GM23338 (cell line): ENCODE measurements around the gene HECTD3. TPM values are rescaled to one million over a fixed set of nuclear protein-coding genes. Genes with fewer than 3 reads are reported as not detected.

ENCODE experiments used
- ATAC-seq: fragments of 200-7000 bp; cut with Tn5 transposase; 3 replicates; pipeline ENCODE4 v1.9.1; 2020
- DNase-seq: peaks from one replicate; pipeline ENCODE4 v3.0.0-alpha.2; 2015; ENCODE audit warnings: low spot score
- H2AFZ ChIP-seq: fragments of 200-600 bp; sonication (generic); 2 replicates; pipeline ENCODE4 v1.8.0; 2016; ENCODE audit warnings: antibody characterized with exemption, mild to moderate bottlenecking, moderate library complexity
- H3F3A ChIP-seq: fragments of 200-600 bp; sonication (generic); replicated peaks from 2 replicates; pipeline ENCODE4 v1.8.0; 2017; ENCODE audit warnings: antibody characterized with exemption, mixed run types, low read depth
- H3K27ac ChIP-seq: fragments of 200-600 bp; sonication (generic); 2 replicates; pipeline ENCODE4 v1.6.1; 2016; ENCODE audit warnings: low read depth
- H3K27me3 ChIP-seq: fragments of 200-600 bp; sonication (generic); 2 replicates; pipeline ENCODE4 v1.8.0; 2016; ENCODE audit warnings: mild to moderate bottlenecking, mixed run types, moderate library complexity; ENCODE audit not compliant: insufficient read depth
- H3K36me3 ChIP-seq: fragments of 200-600 bp; sonication (generic); 2 replicates; pipeline ENCODE4 v1.8.0; 2016; ENCODE audit warnings: mild to moderate bottlenecking; ENCODE audit not compliant: insufficient read depth
- H3K4me1 ChIP-seq: fragments of 200-600 bp; sonication (generic); 2 replicates; pipeline ENCODE4 v1.8.0; 2016; ENCODE audit warnings: mild to moderate bottlenecking, moderate library complexity; ENCODE audit not compliant: insufficient read depth
- H3K4me2 ChIP-seq: fragments of 200-600 bp; sonication (generic); 2 replicates; pipeline ENCODE4 v1.7.1; 2017; ENCODE audit warnings: mixed run types
- H3K4me3 ChIP-seq: fragments of 200-600 bp; sonication (generic); 2 replicates; pipeline ENCODE4 v1.6.1; 2016; ENCODE audit warnings: mixed run types
- H3K79me2 ChIP-seq: fragments of 200-600 bp; sonication (generic); replicated peaks from 2 replicates; pipeline ENCODE4 v1.8.0; 2017; ENCODE audit warnings: mild to moderate bottlenecking; ENCODE audit not compliant: insufficient read depth
- H3K9me2 ChIP-seq: fragments of 200-600 bp; sonication (generic); 2 replicates; pipeline ENCODE4 v1.8.0; 2017; ENCODE audit not compliant: insufficient read depth
- H4K20me1 ChIP-seq: fragments of 200-600 bp; sonication (generic); replicated peaks from 2 replicates; pipeline ENCODE4 v1.8.0; 2017; ENCODE audit warnings: mild to moderate bottlenecking; ENCODE audit not compliant: insufficient read depth
- H3K27ac Mint-ChIP-seq: 2 replicates; pipeline ENCODE4 v1.8.0; 2020; ENCODE audit warnings: inconsistent platforms, mild to moderate bottlenecking, moderate library complexity, mixed read lengths
- H3K27me3 Mint-ChIP-seq: 3 replicates; pipeline ENCODE4 v1.8.0; 2022; ENCODE audit warnings: low read depth, mild to moderate bottlenecking, moderate library complexity, mixed read lengths, inconsistent platforms; ENCODE audit not compliant: insufficient read depth, poor library complexity
- H3K36me3 Mint-ChIP-seq: 3 replicates; pipeline ENCODE4 v1.8.0; 2021; ENCODE audit warnings: low read depth, mild to moderate bottlenecking, inconsistent platforms, moderate library complexity, mixed read lengths
- H3K4me1 Mint-ChIP-seq: 3 replicates; pipeline ENCODE4 v1.8.0; 2020; ENCODE audit warnings: mild to moderate bottlenecking, inconsistent platforms, mixed read lengths
- H3K4me3 Mint-ChIP-seq: 3 replicates; pipeline ENCODE4 v1.8.0; 2021; ENCODE audit warnings: moderate library complexity, mild to moderate bottlenecking, inconsistent platforms, mixed read lengths
- H3K9me3 Mint-ChIP-seq: 3 replicates; pipeline ENCODE4 v1.8.0; 2020; ENCODE audit warnings: moderate library complexity, mild to moderate bottlenecking, inconsistent platforms, mixed read lengths
- CTCF ChIP-seq, 2 experiments: fragments of 200-600 bp in 1 of 2; sonication (generic) in 1 of 2; conservative IDR thresholded peaks; 2 replicates each; pipeline versions ENCODE4 v1.5.1 to v1.6.1; 2016 to 2017; ENCODE audit warnings: antibody characterized with exemption in 2 of 2, low read depth in 2 of 2, mild to moderate bottlenecking in 2 of 2, moderate library complexity in 1 of 2
- EZH2phosphoT487 ChIP-seq: fragments of 200-600 bp; sonication (generic); IDR thresholded peaks from one replicate; pipeline ENCODE4 v1.8.1; 2018; ENCODE audit warnings: antibody characterized with exemption; ENCODE audit not compliant: unreplicated experiment
- JUNB ChIP-seq: IDR thresholded peaks from one replicate; pipeline ENCODE4 v1.6.1; 2016; ENCODE audit warnings: antibody characterized with exemption; ENCODE audit not compliant: unreplicated experiment
- NANOG ChIP-seq: IDR thresholded peaks from 2 replicates; pipeline ENCODE4 v1.6.1; 2016; ENCODE audit warnings: antibody characterized with exemption, borderline replicate concordance
- POLR2AphosphoS5 ChIP-seq: IDR thresholded peaks from 2 replicates; pipeline ENCODE4 v1.6.1; 2016; ENCODE audit warnings: antibody characterized with exemption, low read depth
- STAT1 ChIP-seq: IDR thresholded peaks from one replicate; pipeline ENCODE4 v1.6.1; 2016; ENCODE audit warnings: antibody characterized with exemption; ENCODE audit not compliant: unreplicated experiment
- ZNF114 ChIP-seq: fragments of 250-450 bp; sonication (Bioruptor Pico); IDR thresholded peaks from 2 replicates; pipeline ENCODE4 v1.5.0; 2020; ENCODE audit warnings: mild to moderate bottlenecking, moderate library complexity
- ZNF462 ChIP-seq: fragments of 250-450 bp; sonication (Bioruptor Pico); IDR thresholded peaks from 2 replicates; pipeline ENCODE4 v1.5.0; 2020; ENCODE audit warnings: mild to moderate bottlenecking, moderate library complexity
- polyA plus RNA-seq: library from polyadenylated mRNA; unstranded; fragments of >200 nt; fragmentation: Nextera tagmentation; extraction: Ambion mirVana; gene quantifications from 2 replicates; pipeline ENCODE4 v1.2.1, GENCODE V29; 2016
- total RNA-seq: library from RNA; depleted of rRNA; stranded (reverse); fragments of >200 nt; shearing (Covaris generic); gene quantifications from 2 replicates; pipeline ENCODE4 v1.2.3, GENCODE V29; 2014
- TF ChIP-seq, protein P1 (sequence below): IDR thresholded peaks from 2 replicates; pipeline ENCODE4 v1.6.1; 2016; ENCODE audit warnings: antibody characterized with exemption
- TF ChIP-seq, protein P2 (sequence below): IDR thresholded peaks from one replicate; pipeline ENCODE4 v1.6.1; 2018; ENCODE audit warnings: antibody characterized with exemption; ENCODE audit not compliant: unreplicated experiment

Gene HECTD3
- total and polyA plus RNA-seq, 2 experiments from 2014 or later, result 13.1 to 31.4 TPM

DNA sequence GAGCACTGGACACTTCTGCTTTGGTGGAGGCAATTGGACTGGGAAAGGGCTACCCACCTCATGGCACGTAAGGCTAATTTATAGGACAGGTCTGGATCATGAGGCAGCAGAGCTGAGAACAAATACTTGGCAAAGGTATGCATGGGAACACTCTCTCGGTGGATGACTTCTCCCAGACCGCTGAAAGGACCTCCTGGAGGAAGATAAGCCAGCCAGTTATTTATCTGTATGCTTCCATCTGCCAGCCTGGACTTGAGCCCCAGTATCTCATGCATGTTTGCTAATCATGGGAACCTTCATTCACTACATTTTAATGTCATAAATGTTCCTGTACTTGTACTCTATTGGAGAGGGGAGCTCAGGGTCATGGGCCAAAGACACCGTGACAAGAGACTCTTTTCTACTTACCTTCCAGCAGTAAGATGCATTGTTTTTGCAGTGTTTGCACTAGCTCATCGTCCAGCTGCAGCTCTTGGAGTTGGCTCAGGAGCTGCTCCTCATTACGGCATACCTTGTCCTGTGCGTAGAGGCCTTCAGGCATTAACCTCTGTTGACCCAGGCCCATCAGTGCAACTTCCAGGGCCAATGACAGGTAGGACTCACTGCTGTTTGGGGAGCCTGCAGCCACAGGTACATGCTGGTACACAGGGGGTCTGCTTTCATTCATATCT is 24.6 kb upstream of the HECTD3 start (continued):
- TF ChIP-seq, protein P1, sequence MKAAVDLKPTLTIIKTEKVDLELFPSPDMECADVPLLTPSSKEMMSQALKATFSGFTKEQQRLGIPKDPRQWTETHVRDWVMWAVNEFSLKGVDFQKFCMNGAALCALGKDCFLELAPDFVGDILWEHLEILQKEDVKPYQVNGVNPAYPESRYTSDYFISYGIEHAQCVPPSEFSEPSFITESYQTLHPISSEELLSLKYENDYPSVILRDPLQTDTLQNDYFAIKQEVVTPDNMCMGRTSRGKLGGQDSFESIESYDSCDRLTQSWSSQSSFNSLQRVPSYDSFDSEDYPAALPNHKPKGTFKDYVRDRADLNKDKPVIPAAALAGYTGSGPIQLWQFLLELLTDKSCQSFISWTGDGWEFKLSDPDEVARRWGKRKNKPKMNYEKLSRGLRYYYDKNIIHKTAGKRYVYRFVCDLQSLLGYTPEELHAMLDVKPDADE, result no peak

- H3K79me2 ChIP-seq, result no peaks in the 10 kb centered on the region
- H3K4me1 Mint-ChIP-seq, result no peaks in the 10 kb centered on the region
- H2AFZ ChIP-seq, result no peak overlapping the region
- ATAC-seq (no peak), DNase-seq (no peak)
- no peaks in the 10 kb centered on the region for H4K20me1 ChIP-seq
- H3K27me3 Mint-ChIP-seq, result peaks cover 3% of the 10 kb centered on the region
- H3K9me2 ChIP-seq, result no peaks in the 10 kb centered on the region
- no peak overlapping the region for H3K27ac Mint-ChIP-seq
- H3K4me3 Mint-ChIP-seq, result no peak overlapping the region
- no peaks in the 10 kb centered on the region for H3K36me3 ChIP-seq
- no peak overlapping the region for H3K4me3 ChIP-seq
- H3K4me1 ChIP-seq, result no peaks in the 10 kb centered on the region
- no peaks in the 10 kb centered on the region for H3K9me3 Mint-ChIP-seq
- TF ChIP-seq NANOG, result no peak
- TF ChIP-seq CTCF (conservative IDR thresholded peaks at IDR 0.05; ENCODE audit: low read depth in 2 of 2), result no peak
- TF ChIP-seq EZH2phosphoT487, result no peak
- no peak for TF ChIP-seq STAT1
- TF ChIP-seq, protein P2, sequence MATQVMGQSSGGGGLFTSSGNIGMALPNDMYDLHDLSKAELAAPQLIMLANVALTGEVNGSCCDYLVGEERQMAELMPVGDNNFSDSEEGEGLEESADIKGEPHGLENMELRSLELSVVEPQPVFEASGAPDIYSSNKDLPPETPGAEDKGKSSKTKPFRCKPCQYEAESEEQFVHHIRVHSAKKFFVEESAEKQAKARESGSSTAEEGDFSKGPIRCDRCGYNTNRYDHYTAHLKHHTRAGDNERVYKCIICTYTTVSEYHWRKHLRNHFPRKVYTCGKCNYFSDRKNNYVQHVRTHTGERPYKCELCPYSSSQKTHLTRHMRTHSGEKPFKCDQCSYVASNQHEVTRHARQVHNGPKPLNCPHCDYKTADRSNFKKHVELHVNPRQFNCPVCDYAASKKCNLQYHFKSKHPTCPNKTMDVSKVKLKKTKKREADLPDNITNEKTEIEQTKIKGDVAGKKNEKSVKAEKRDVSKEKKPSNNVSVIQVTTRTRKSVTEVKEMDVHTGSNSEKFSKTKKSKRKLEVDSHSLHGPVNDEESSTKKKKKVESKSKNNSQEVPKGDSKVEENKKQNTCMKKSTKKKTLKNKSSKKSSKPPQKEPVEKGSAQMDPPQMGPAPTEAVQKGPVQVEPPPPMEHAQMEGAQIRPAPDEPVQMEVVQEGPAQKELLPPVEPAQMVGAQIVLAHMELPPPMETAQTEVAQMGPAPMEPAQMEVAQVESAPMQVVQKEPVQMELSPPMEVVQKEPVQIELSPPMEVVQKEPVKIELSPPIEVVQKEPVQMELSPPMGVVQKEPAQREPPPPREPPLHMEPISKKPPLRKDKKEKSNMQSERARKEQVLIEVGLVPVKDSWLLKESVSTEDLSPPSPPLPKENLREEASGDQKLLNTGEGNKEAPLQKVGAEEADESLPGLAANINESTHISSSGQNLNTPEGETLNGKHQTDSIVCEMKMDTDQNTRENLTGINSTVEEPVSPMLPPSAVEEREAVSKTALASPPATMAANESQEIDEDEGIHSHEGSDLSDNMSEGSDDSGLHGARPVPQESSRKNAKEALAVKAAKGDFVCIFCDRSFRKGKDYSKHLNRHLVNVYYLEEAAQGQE, result no peak
- no peak for TF ChIP-seq ZNF462 (CRISPR knock-in tag)
- no peak for TF ChIP-seq POLR2AphosphoS5
- no peak for TF ChIP-seq ZNF114 (CRISPR knock-in tag)
- TF ChIP-seq JUNB, result no peak
- no peaks in the 10 kb centered on the region for H3K27me3 ChIP-seq
- H3K36me3 Mint-ChIP-seq, result no peaks in the 10 kb centered on the region
- no peak overlapping the region for H3K4me2 ChIP-seq
- no peak overlapping the region for H3K27ac ChIP-seq
- H3F3A ChIP-seq, result no peaks in the 10 kb centered on the region
These were observed 22.2 kb upstream of the HECTD3 start for GRCh38 chr1:45033356-45033755.
